HG03095 (cell line): ENCODE data around the gene POMP.
"Not testable (repeated sequence)": the region's sequence is repeated elsewhere in the genome, so short reads cannot be mapped to it uniquely, and the experiment has no call there.

Experiments
- ATAC-seq: cut with Tn5 transposase; IDR thresholded peaks from one replicate; pipeline ENCODE4 v1.9.1; 2021; ENCODE audit warnings: moderate library complexity; ENCODE audit not compliant: unreplicated experiment

The POMP gene

GRCh38 chr13:28685892-28686291 is 27.0 kb downstream of the POMP start:
- no peak for ATAC-seq

DNA sequence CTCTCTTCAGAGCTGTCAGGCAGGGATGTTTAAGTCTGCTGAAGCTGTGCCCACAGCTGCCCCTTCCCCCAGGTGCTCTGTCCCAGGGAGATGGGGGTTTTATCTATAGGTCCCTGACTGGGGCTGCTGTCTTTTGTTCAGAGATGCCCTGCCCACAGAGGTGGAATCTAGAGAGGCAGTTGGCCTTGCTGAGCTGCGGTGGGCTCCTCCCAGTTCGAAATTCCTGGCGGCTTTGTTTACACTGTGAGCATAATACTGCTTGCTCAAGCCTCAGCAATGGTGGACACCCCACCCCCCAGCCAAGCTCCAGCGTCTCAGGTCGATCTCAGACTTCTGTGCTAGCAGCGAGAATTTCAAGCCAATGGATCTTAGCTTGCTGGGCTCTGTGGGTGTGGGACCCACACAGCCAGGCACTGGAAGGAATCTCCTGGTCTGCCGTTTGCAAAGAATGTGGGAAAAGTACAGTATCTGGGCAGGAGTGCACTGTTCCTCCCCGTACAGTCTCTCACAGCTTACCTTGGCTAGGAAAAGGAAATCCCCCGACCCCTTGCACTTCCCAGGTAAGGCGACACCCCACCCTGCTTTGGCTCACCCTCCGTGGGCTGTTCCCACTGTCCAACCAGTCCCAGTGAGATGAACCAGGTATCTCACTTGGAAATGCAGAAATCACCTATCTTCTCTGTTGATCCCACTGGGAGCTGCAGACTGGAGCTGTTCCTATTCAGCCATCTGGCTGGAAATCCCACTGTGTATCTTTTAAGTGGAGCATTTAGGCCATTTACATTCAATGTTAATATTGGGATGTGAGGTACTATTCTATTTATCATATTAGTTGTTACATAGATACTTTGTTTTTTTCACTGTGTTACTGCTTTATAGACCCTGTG is 34.9 kb downstream of the POMP start:
- not testable (repeated sequence) for ATAC-seq

DNA sequence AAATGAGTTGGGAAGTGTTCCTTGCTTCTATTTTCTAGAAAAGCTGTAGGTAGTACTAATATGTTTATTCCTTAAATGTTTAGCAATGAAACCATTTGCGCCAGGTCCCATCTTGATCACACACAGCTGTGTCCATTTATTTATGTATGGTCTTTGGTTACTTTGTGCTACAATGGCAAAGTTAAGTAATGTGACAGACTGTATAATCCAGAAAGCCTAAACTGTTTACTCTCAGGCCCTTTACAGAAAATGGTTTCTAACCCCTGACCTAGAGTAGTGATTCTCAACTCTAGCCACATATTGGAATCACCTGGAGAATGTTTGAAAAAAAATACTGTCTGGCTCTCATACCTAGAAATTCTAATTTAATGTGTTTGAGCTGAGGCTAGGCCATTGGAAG is 38.5 kb downstream of the POMP start:
- ATAC-seq = no peak

DNA sequence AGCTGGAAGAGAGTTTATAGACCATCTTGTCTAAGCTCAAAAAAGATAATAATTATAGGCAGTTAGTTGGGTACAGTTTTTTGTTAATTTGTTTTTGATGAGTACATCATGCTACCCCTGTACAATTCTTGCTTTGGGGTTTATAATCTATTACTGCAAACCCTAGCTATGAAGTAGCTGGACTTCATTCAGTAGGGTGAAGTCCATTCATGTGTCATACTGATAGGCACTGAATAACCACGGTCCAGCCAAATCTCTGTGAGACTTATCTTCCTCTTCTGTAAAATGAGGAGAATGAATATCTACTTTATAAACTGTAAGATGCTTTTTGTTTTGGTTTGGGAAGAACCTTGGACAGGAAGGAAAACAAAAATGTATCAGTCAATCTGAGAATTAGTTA is 40.3 kb downstream of the POMP start:
- no peak for ATAC-seq

DNA sequence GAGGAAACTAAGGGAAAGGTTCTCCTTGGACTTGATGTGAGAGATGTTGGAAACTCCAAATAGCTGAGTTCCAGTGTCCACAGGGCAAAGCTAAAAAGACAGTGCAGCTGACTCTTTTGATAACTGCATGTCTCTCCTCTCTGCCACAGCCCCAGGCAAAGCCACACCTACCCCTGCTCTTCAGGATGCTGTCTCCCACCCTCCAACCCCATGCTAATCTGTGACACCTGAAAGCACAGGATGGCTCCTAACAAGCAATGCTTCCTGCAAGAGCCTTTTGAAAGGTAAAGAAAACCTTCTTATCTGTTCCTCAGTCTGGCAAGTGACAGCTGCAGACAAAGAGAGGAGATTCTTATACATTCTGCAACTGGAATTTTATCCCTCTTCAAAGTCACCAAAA is 45.4 kb downstream of the POMP start:
- no peak for ATAC-seq

DNA sequence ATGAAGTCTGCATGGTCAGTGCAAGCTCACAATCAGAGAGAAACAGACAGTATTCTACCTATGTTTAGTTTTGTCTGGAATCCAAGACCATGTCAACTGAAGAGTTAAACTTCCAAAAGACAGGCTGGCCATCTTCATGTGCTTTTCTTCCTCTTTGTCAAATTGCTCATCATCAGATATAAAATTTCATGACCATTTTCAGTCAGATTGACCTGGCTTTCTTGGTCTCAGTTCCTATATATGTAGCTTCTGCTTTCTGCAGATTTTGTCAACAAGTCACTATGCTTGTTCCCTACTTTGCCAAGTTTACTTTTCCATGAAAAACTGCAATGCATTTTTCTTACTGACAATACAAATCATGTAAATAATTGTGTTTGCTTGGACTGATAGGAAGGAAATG is 46.0 kb downstream of the POMP start:
- no peak for ATAC-seq

DNA sequence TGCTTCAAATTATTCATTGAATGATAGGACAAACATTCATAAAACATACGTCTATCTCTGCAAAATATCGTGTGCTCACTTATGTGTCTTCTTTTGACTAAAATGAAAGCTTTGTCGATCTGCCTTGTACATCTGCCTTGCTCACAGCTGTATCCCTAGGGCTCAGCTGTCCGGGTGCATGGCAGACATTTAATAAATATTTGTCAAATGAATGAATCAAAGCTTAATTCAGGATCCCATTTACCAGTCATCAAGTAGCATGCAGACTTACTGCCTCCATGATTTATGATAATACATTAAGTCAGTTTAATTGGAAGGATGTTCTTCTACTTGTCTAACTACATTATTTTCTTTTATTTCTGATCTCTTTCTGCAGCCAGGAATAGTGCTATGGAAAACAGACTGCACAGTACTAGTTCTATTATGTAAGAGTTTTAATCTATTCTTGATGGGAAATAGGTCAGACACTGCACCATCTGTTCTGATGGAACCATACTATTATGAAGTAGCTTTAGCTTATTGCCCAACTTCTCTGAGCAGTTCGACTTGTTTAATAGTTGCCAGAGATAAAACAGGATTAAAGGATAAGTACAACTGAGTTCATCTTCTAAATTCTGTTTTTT is 46.6 kb downstream of the POMP start:
- no peak for ATAC-seq

- peak; percentile 99 for ATAC-seq
Observed at GRCh38 chr13:28707629-28708427, 48.9 kb downstream of the POMP start.

GRCh38 chr13:28710161-28710560 is 51.2 kb downstream of the POMP start:
- ATAC-seq = no peak

DNA sequence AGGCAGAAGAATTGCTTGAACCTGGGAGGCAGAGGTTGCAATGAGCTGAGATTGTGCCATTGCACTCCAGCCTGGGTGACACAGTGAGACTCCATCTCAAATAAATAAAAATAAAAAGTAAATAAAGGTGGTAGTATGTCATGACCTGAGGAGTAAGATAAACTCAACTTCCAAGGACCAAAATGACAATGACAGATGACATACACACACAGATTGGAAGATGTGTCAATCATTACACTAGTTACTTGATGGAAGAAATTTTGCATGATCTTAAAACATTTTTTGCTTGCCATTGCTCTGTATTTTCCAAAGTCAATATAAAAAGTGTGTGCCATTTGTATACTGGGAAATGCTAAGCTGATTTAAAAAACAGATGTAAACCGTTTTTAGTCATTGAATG is 55.7 kb downstream of the POMP start:
- no peak for ATAC-seq

DNA sequence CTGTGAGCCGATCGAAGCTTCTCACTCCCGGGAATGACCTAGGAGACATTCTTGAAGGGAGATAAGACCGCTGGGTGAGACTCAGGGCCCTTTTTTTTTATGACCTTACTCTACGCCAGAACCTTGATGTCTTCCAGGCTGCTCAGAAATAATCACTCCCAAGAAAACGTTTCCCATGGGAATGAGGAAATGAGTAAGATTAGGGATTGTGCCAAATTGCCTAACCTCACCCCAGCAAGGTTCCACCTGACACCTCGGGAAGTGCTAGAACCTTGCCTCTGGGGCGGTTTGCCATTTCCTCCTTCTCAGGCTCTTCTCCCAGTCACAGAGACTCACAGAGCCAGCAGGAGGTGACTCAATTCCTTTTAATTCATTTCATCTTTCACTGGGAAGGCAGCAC is 57.6 kb downstream of the POMP start:
- no peak for ATAC-seq

DNA sequence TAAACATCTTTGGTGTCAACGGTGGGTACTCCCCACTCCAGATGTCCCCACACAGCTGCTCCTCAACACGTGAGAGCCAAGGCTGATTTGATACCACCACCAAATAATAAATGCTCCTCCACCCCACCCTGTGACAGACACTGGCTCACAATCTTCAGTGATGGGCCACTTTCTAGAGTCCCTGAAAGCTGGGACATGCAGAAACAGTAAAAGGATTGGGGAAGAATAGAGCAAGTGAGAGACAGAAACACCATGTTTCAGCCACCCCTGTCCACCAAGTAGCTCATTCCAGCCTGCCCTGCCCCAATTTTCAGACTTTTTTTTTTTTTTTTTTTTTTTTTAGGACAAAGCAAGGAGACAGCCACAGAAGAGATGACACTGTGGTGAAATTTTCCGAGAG is 58.2 kb downstream of the POMP start:
- ATAC-seq = no peak

DNA sequence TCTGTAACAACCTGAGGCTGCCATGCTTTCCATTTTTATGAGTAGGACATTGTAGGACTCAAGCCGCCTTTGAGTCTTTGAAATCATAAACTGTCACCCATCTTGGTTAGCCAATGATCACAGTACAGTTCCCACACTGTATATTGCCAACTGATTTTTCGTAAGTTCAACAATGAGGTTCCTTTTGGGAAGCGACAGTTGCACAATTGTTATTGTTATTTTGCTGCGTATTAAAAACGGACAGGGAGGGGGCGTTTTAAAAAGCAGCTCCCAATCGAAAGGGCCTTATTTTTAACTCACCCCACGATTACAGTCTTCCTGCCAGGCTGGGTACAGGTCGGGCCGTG is 59.2 kb downstream of the POMP start:
- ATAC-seq = no peak

DNA sequence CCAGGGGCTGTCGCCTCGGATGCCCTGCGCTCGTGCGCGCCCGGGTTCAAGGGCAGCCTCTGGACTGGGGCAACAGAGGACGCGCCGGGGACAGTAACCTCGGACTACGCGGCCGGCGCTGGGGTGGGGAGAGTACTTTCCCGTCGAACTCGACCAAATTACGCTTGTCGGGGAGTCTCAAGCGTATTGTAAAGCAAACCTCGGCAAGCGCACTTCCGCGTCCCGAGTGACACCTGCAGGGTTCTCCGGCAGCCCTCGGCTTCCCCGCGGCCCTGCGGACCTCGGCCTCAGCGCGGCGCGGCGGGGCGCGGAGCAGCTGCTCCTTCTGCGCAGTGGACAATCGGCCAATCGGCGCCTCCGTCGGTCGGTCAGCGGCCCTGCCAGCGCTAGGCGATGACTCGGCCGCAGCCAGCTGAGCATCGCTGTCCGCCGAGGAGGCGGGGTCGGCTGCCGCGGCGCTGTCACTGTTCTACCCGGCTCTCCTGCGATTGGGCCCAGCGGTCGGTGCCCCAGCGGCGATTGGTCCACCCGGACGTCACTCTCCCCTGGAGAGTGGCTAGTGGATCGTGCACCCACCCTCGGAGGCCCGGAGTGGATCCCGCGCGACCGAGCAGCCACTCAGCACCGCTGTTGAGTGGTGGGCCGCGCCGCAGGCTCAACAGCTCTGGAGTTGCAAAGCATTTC is 59.8 kb downstream of the POMP start, which contains the start of gene SLC46A3:
Gene SLC46A3 (minus strand): TSS at position 428 of the 684 bp plus-strand sequence. CDS start 972 bp downstream, outside the sequence.
- ATAC-seq = peak; percentile 99

GRCh38 chr13:28719227-28720055 is 60.5 kb downstream of the POMP start:
- ATAC-seq = no peak

DNA sequence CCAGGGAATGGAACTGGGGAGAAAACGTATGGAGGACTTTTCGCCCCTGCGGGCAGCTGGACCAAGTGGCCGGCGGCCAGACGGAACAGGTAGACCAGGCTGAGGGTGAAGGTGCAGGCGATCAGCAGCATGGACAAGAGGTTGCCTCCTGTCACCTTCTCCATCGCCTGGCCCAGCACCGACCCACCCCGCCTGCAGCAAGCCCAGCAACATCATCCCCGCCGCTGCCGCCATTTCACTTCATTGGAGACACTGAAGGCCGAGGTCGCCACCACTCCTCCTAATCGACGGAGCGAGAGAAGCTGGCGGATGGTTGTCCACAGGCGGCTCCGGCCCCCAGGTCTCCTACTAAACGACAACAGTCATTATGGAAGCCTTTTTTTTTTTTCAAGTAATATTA is 64.9 kb downstream of the POMP start:
- ATAC-seq = no peak

DNA sequence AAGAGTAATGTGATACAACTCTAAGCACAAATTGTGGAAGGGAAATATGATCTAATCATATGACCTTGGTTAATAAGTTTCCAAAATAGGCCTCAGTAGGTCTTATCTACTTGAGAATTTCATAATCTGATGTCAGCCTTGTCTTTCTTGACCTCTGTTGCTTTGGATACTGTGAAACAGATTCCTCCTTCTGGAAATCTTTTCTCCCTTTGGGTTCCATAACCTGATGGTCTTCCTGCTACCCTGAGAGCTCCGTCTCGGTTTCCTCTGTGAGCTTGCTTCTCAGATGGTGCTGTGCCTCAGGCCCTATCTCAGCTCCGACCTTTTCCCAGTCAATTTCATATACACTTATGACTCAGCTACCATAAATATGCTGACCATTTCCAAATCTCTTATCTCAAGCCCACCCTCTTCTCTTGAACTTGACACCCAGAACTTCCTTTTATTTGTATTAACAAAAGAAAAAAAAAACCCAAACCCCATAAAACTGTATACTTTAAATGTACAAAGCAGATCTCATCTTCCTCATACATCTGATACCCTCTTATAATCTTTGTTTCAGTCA is 66.2 kb downstream of the POMP start:
- ATAC-seq = no peak
